Activated CD4-positive, alpha-beta memory T cell treated with anti-CD3 and anti-CD28 coated beads for 36 hours (primary cell): ENCODE results near the gene TPST2. TPM values are rescaled to one million over a fixed set of nuclear protein-coding genes. Genes with fewer than 3 reads are reported as not detected.

Experiments
- CTCF ChIA-PET: fragments of 350-600 bp; sonication (Branson Sonifier 250); formaldehyde crosslinking; loops from one replicate; lab custom pipeline; 2021; ENCODE audit warnings: antibody characterized with exemption, inconsistent platforms; lab: Charles Lee
- POLR2A ChIA-PET: fragments of 350-600 bp; sonication (Branson Sonifier 250); formaldehyde crosslinking; loops from one replicate; lab custom pipeline; 2021; ENCODE audit warnings: antibody characterized with exemption; lab: Charles Lee
- DNase-seq: peaks from one replicate; pipeline ENCODE4 v3.0.0-alpha.2; 2020
- H3K27ac Mint-ChIP-seq: one replicate; pipeline ENCODE4 v1.8.0; 2021; ENCODE audit warnings: mixed read lengths
- H3K27me3 Mint-ChIP-seq: one replicate; pipeline ENCODE4 v1.8.0; 2021; ENCODE audit warnings: mixed read lengths
- H3K36me3 Mint-ChIP-seq: one replicate; pipeline ENCODE4 v1.8.0; 2021; ENCODE audit warnings: mixed read lengths
- H3K4me1 Mint-ChIP-seq: one replicate; pipeline ENCODE4 v1.8.0; 2021; ENCODE audit warnings: low read depth, mixed read lengths
- H3K4me3 Mint-ChIP-seq: one replicate; pipeline ENCODE4 v1.8.0; 2021; ENCODE audit warnings: mild to moderate bottlenecking, mixed read lengths
- H3K9me3 Mint-ChIP-seq: one replicate; pipeline ENCODE4 v1.8.0; 2021; ENCODE audit warnings: mixed read lengths
- intact Hi-C: fragments of 100-400 bp; cut with micrococcal nuclease; formaldehyde crosslinking; loops from one replicate; pipeline ENCODE4 v1.15.1; 2023
- total RNA-seq, 2 experiments: library from RNA; stranded (reverse); gene quantifications; one replicate each; pipeline ENCODE4 v1.2.3, GENCODE V29; 2021

The TPST2 gene
- total RNA-seq, 2 experiments from 2014 or later, result 27.9 to 31.2 TPM

DNA sequence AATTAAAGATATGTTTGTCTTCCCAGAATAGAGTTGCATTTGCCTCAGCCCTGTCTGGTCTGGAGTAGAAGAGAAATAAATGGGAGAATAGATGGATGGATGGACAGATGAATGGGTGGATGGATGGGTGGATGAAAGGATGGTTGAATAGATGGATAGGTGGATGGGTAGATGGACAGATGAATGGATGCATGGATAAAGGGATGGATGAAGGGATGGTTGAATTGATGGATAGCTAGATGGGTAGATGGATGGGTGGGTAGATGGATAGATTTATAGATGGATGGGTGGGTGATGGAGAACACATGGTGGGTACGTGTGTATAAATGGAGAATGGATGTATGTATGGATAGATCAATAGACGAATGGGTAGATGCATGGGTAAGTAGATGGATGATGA lies 19.4 kb upstream of the TPST2 start:
- Mint-ChIP-seq H3K4me3 (no peak overlapping the region), H3K36me3 (no peaks in the 10 kb centered on the region), H3K4me1 (peaks cover 21% of the 10 kb centered on the region), H3K9me3 (no peaks in the 10 kb centered on the region), H3K27me3 (no peaks in the 10 kb centered on the region), H3K27ac (no peak overlapping the region)
- intact Hi-C loops, result no loop called here
- ChIA-PET POLR2A (no interaction called here), CTCF (interaction anchor here (1.0 kb wide), 1 partner anchor 130 kb away, joined by 3 read pairs; no protein-coding TSS in a partner anchor)
- DNase-seq, result no peak

DNA sequence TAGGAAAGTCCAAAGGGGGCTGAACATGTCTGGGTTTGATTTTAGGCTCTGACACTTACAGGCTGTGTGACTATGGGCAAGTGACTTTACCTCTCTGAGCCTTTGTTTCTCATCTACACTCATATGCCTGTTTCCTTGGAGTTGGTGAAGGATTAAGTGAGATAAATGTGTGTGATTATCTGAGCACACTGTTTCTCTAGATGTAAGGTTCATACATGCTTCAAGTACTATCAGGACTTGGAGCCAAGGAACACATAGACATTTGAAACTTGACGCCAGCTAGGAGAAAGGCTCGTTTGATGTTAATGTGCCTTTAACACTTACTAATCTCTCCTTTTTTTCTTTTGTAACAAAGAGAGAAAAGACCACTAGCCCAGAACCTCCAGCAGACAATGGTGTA lies 18.2 kb upstream of the TPST2 start:
- H3K36me3 Mint-ChIP-seq, result no peaks in the 10 kb centered on the region
- DNase-seq, result no peak
- intact Hi-C loops, result no loop called here
- no peaks in the 10 kb centered on the region for H3K9me3 Mint-ChIP-seq
- ChIA-PET CTCF (no interaction called here), POLR2A (no interaction called here)
- peaks cover 21% of the 10 kb centered on the region for H3K4me1 Mint-ChIP-seq
- H3K27me3 Mint-ChIP-seq, result no peaks in the 10 kb centered on the region
- no peak overlapping the region for H3K27ac Mint-ChIP-seq
- H3K4me3 Mint-ChIP-seq, result no peak overlapping the region

DNA sequence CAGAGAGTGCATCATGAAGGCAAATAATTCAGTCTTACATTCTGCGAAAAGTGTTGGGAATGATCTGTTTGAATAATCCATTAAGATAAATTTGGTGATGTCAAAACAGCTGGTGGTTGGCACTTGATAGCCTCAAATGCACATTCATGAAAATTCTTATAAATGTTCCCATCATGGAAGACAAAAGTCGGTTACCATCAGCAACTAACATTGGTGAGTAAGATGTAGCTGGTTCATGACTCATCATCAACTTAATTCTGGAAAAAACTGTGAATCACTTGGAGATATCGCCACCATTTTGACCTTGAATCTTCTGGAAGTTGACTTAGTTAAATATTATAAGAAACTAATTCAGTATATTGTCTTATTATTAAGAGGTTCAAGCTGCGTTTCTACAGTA lies 16.7 kb upstream of the TPST2 start:
- H3K27ac Mint-ChIP-seq, result no peak overlapping the region
- no peaks in the 10 kb centered on the region for H3K36me3 Mint-ChIP-seq
- no peak for DNase-seq
- H3K9me3 Mint-ChIP-seq, result no peaks in the 10 kb centered on the region
- intact Hi-C loops, result no loop called here
- ChIA-PET POLR2A (no interaction called here), CTCF (no interaction called here)
- H3K4me1 Mint-ChIP-seq, result peaks cover 21% of the 10 kb centered on the region
- H3K4me3 Mint-ChIP-seq, result no peak overlapping the region
- no peaks in the 10 kb centered on the region for H3K27me3 Mint-ChIP-seq

DNA sequence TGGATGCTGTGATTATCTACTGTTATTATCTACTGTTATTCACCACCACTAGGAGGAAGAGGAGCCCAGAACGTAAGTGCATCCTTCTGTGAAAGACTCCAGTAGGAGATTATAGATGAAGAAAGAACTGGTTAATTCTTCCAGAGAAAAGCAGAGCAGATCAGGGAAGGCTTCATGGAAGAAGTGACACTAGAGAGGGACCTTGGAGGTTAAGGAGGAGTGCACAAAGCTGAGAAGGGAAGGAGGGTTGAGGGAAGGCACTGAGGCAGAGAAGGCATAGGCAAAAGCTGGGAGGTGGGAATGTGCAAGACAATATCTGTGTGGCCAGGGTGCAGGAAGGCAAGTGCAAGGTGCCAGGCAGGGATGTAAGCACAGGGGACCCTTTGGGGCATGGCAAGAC lies 14.4 kb upstream of the TPST2 start:
- no peaks in the 10 kb centered on the region for H3K9me3 Mint-ChIP-seq
- no peak for DNase-seq
- intact Hi-C loops, result no loop called here
- ChIA-PET CTCF (interaction anchor here (1.0 kb wide), 1 partner anchor 10 kb away, joined by 3 read pairs; no protein-coding TSS in a partner anchor), POLR2A (no interaction called here)
- no peak overlapping the region for H3K27ac Mint-ChIP-seq
- H3K36me3 Mint-ChIP-seq, result no peaks in the 10 kb centered on the region
- no peak overlapping the region for H3K4me3 Mint-ChIP-seq
- peaks cover 6% of the 10 kb centered on the region for H3K4me1 Mint-ChIP-seq
- H3K27me3 Mint-ChIP-seq, result no peaks in the 10 kb centered on the region

DNA sequence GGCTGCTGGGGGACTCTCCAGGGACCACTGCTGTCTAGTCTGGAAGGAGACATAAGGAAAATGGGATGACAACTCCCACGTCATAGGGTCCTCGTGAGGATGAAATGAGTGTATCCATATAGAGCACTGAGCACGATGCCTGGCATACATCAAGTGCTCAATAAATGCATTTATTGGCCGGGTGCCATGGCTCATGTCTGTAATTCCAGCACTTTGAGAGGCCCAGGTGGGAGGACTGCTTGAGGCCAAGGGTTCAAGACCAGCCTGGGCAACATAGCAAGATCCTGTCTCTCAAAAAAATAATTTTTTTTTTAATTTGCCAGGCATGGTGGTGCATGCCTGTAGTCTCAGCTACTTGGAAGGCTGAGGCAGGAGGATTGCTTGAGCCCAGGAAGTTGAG lies 12.2 kb upstream of the TPST2 start:
- Mint-ChIP-seq H3K27ac (no peak overlapping the region), H3K27me3 (no peaks in the 10 kb centered on the region), H3K9me3 (no peaks in the 10 kb centered on the region), H3K4me3 (no peak overlapping the region), H3K36me3 (no peaks in the 10 kb centered on the region), H3K4me1 (peaks cover 4% of the 10 kb centered on the region)
- ChIA-PET CTCF (interaction anchor here (0.7 kb wide), 1 partner anchor 64 kb away, joined by 3 read pairs; no protein-coding TSS in a partner anchor), POLR2A (no interaction called here)
- intact Hi-C loops, result no loop called here
- DNase-seq, result no peak

DNA sequence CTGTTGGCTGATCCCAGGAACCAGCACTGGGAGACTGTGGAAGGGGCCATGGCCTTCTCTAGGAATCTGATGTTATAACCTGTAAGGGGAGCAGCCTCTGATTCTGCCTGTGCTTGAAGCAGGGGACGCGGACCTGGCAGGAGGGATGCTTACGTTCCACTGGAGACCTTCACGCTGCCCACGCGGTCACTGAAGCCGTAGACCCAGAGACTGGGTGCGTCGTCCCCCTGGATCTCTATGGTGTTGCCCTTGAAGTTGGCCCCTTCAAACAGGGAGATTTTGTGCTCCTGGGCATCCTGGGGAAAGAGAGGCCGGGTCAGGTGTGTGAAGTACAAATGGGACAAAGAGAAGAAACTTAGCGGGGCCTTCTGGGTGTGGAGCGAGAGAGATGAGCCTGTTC lies 11.8 kb upstream of the TPST2 start:
- intact Hi-C loops, result no loop called here
- H3K27me3 Mint-ChIP-seq, result no peaks in the 10 kb centered on the region
- H3K4me3 Mint-ChIP-seq, result no peak overlapping the region
- no peak for DNase-seq
- ChIA-PET CTCF (interaction anchor here (0.7 kb wide), 1 partner anchor 64 kb away, joined by 3 read pairs; no protein-coding TSS in a partner anchor), POLR2A (no interaction called here)
- no peaks in the 10 kb centered on the region for H3K36me3 Mint-ChIP-seq
- H3K27ac Mint-ChIP-seq, result no peak overlapping the region
- H3K9me3 Mint-ChIP-seq, result no peaks in the 10 kb centered on the region
- H3K4me1 Mint-ChIP-seq, result peaks cover 4% of the 10 kb centered on the region

DNA sequence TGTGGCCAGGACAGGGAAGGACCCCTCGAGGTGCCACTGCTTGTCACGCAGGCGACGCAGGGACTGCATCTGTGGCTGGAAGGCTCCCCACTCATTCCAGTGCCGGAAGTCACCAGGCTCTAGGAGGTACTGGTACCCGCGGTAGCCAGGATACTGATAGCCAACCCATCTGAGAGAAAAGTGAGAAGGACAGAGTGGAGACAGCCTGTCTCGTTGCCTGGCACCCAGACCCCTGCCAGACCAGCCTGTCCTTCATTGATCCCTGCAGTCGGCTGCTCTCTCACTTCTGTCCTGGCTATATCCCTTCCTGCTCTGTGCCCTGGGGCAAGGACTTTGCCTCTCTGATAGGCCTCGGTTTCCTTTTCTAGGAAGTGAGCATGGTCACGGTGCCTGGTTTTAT lies 9.6 kb upstream of the TPST2 start:
- H3K27me3 Mint-ChIP-seq, result no peaks in the 10 kb centered on the region
- DNase-seq, result no peak
- H3K27ac Mint-ChIP-seq, result no peak overlapping the region
- H3K36me3 Mint-ChIP-seq, result no peaks in the 10 kb centered on the region
- intact Hi-C loops, result no loop called here
- no peaks in the 10 kb centered on the region for H3K4me1 Mint-ChIP-seq
- no peak overlapping the region for H3K4me3 Mint-ChIP-seq
- CTCF ChIA-PET, result no interaction called here
- no peaks in the 10 kb centered on the region for H3K9me3 Mint-ChIP-seq
- POLR2A ChIA-PET, result no interaction called here

DNA sequence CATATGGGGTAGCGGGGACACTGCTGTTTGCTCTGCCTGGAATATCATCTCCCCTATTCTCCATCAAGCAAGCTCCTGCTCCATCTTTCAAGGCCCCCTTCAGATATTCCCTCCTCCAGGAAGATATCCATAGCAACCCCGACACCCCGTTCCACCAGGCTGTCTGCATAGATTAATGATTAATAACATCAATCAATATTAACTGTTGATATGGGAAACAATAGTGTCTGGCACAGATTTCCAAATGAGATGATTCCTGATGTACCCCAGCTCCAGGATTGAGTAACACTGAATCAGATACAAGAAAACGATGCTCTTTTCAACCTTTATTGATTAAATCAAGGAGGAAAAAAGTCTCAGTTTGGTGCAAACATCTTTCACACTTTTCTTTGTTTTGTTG lies 7.5 kb upstream of the TPST2 start:
- H3K27ac Mint-ChIP-seq, result no peak overlapping the region
- H3K36me3 Mint-ChIP-seq, result no peaks in the 10 kb centered on the region
- no peaks in the 10 kb centered on the region for H3K9me3 Mint-ChIP-seq
- POLR2A ChIA-PET, result no interaction called here
- intact Hi-C loops, result no loop called here
- no peak overlapping the region for H3K4me3 Mint-ChIP-seq
- no peak for DNase-seq
- peaks cover 17% of the 10 kb centered on the region for H3K4me1 Mint-ChIP-seq
- H3K27me3 Mint-ChIP-seq, result no peaks in the 10 kb centered on the region
- CTCF ChIA-PET, result no interaction called here

DNA sequence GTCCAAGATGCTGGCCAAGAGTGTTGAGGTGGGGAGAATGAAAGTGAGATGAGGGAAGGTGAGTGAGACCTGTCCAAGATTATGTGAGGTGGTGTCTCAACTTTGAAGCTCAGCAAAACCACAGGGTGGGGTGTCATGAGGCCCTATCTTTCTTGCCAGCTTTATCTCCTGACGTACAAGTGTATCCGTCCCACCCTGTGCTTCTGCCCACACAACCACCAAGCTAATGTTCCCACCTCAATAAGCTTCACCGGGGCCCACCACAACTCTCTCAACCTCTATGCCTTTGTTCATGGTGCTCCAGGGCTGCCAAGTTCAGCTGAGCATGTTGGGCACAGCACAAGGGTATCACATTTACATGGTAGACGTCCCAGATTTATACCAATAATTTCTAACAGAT lies 7.1 kb upstream of the TPST2 start:
- Mint-ChIP-seq H3K4me1 (peaks cover 22% of the 10 kb centered on the region), H3K27me3 (no peaks in the 10 kb centered on the region), H3K36me3 (no peaks in the 10 kb centered on the region), H3K9me3 (no peaks in the 10 kb centered on the region), H3K4me3 (no peak overlapping the region), H3K27ac (no peak overlapping the region)
- CTCF ChIA-PET, result no interaction called here
- intact Hi-C loops, result no loop called here
- POLR2A ChIA-PET, result no interaction called here
- no peak for DNase-seq

DNA sequence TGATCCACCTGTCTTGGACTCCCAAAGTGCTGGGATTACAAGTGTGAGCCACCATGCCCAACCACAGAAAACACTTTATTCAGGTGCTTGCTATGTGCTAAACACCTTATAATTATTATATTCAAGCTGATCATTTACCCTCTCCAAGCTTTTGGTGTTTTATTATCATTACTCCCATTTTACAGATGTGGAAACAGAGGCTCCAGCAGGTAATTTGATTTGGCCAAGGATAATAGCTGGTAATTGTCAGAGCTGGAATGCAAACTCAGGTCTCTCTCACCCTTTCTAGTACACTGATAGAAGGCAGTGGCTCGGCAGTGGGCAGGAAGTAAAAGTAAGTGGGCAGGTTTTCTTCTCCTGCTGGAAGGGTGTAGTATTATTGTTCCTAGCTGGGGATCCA lies 3.8 kb upstream of the TPST2 start:
- CTCF ChIA-PET, result interaction anchor here (0.9 to 1.5 kb wide), 2 partner anchors 10 to 72 kb away, joined by 3 to 5 read pairs; no protein-coding TSS in a partner anchor
- DNase-seq, result no peak
- Mint-ChIP-seq H3K27me3 (no peaks in the 10 kb centered on the region), H3K4me3 (no peak overlapping the region), H3K27ac (no peak overlapping the region), H3K36me3 (no peaks in the 10 kb centered on the region), H3K9me3 (no peaks in the 10 kb centered on the region), H3K4me1 (peaks cover 34% of the 10 kb centered on the region)
- POLR2A ChIA-PET, result no interaction called here
- intact Hi-C loops, result loop anchor here (5.0 kb wide), 1 partner anchor 91 kb away; no protein-coding TSS in a partner anchor

DNA sequence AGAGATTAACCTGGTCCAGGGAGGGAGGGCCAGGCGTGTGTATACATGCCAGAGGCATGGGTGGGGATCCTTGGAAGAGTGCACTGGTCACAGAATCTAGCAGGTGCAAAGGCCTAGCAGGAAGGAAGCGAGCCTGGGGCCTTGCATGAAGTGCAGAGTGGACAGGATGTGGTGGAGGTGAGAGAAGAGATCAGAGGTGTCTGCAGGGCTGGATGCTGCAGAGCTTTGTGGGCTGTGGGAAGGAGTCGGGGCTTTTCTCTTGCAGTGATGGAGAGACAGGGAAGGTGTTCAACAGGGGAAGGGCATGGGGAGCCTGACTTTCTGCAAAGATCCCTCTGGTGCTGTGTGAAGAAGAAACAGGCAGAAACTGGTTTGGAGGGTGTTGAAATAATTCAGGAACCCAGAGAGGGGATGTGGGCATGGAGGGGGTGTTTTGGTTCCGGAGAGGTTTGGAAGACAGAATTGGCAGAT lies 2.5 kb upstream of the TPST2 start:
- Mint-ChIP-seq H3K27ac (peak overlapping the region; percentile 35), H3K27me3 (no peaks in the 10 kb centered on the region), H3K4me3 (no peak overlapping the region), H3K36me3 (no peaks in the 10 kb centered on the region), H3K9me3 (no peaks in the 10 kb centered on the region), H3K4me1 (peaks cover 41% of the 10 kb centered on the region)
- DNase-seq, result peak; percentile 73
- ChIA-PET CTCF (interaction anchor here (1.5 to 1.6 kb wide), 2 partner anchors 73 to 81 kb away, joined by 5 to 7 read pairs; no protein-coding TSS in a partner anchor), POLR2A (interaction anchor here (0.8 kb wide), 1 partner anchor 81 kb away, joined by 3 read pairs; no protein-coding TSS in a partner anchor)
- intact Hi-C loops, result loop anchor here (1.0 to 5.0 kb wide), 2 partner anchors 18 to 90 kb away; no protein-coding TSS in a partner anchor

DNA sequence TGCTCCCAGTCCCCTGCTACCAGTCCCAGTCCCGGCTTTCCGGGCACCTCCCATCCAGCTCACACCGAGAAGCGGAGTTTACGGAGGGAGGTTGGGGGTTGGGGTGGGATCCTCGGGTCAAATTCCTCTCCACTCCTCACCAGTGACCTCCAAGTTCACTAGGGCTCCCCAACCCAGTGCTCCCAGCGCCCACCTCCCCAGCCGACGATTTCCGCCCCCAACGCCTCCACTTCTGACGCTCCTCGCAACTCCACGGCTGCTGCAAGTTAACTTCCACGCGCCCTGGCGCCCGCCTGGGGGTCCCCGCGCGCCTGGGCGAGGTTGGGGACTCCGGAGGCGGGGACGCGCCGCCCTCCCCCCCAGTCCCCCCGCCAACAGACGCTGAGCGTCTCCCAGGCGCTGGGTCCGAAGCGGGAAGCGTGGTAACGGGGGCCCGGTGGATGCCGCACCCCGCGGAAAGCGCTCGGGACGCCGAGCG lies 526 bp downstream of the TPST2 start:
- Mint-ChIP-seq H3K27me3 (no peaks in the 10 kb centered on the region), H3K36me3 (no peaks in the 10 kb centered on the region), H3K9me3 (no peaks in the 10 kb centered on the region), H3K4me3 (peak overlapping the region; percentile 86), H3K4me1 (peaks cover 61% of the 10 kb centered on the region), H3K27ac (peak overlapping the region; percentile 56)
- POLR2A ChIA-PET, result interaction anchor here (1.6 kb wide), 1 partner anchor 106 kb away, joined by 6 read pairs; the partner anchor contains the start of genes HPS4 and SRRD
- intact Hi-C loops, result no loop called here
- DNase-seq, result peak; percentile 52
- CTCF ChIA-PET, result interaction anchor here (1.4 kb wide), 1 partner anchor 76 kb away, joined by 4 read pairs; no protein-coding TSS in a partner anchor
